ENCODE data around the gene METTL27. TPM values are rescaled to one million over a fixed set of nuclear protein-coding genes. Genes with fewer than 3 reads are reported as not detected.

Gene METTL27
- total RNA-seq, 4 donors from 2014 or later: 2.6 to 29.5 (median 5.1) TPM

DNA sequence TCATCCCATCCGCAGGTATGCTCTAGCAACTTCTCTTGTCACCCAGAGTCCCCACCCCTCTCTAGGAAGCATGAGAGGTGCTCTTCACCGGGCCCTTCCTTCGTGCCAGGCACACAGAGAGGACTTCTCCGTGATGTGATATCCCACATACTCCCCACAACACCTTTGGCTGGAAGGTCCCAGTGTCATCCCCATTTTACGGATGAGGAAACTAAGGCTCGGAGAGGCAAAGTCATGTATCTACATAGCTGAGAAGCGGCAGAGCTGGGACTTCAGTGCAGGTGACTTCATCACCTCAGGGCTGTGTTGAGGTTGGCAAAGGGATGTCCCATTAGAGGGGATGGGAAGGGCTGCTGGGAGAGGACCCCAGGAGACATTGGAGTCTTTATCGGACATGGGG, 34.0 kb upstream of the METTL27 start:
- TF ChIP-seq POLR2AphosphoS5 (IDR thresholded peaks at IDR 0.05) (no peak), POLR2A (IDR thresholded peaks at IDR 0.05) (no peak), EP300 (IDR thresholded peaks at IDR 0.05; ENCODE audit: low read depth) (no peak)
- TF ChIP-seq, protein P1, sequence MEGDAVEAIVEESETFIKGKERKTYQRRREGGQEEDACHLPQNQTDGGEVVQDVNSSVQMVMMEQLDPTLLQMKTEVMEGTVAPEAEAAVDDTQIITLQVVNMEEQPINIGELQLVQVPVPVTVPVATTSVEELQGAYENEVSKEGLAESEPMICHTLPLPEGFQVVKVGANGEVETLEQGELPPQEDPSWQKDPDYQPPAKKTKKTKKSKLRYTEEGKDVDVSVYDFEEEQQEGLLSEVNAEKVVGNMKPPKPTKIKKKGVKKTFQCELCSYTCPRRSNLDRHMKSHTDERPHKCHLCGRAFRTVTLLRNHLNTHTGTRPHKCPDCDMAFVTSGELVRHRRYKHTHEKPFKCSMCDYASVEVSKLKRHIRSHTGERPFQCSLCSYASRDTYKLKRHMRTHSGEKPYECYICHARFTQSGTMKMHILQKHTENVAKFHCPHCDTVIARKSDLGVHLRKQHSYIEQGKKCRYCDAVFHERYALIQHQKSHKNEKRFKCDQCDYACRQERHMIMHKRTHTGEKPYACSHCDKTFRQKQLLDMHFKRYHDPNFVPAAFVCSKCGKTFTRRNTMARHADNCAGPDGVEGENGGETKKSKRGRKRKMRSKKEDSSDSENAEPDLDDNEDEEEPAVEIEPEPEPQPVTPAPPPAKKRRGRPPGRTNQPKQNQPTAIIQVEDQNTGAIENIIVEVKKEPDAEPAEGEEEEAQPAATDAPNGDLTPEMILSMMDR (IDR thresholded peaks at IDR 0.05): no peak
- intact Hi-C loops (cut with DNase I; ENCODE audit: low total_unique reads) (no loop called here), in situ Hi-C loops (cut with MboI; ENCODE audit: low pct_ligation_motif_present in 1 of 4, low pct_unique_long_range_greater_than_20kb in 1 of 4, low sequenced_read_pairs in 3 of 4) (loop anchor here (10.0 to 25.0 kb wide), 2 partner anchors 136 to 148 kb away; partner anchors contain the start of gene ELN (in 3 of the 4))
- no peak for DNase-seq
- H3K27ac ChIP-seq: no peak overlapping the region
- H3K9me3 ChIP-seq: no peaks in the 10 kb centered on the region
- no peak overlapping the region for H3K4me3 ChIP-seq
- no peaks in the 10 kb centered on the region for H3K36me3 ChIP-seq
- peaks cover 7 to 15% (median 11%) of the 10 kb centered on the region in 4 donors for H3K4me1 ChIP-seq
- WGBS, 2 donors (ENCODE audit: low coverage in 1 of 2): 93% methylated on average over 8 of the region's 8 CpGs; no CpG with 5 or more reads in 1 of the 2 donors
- H3K27me3 ChIP-seq: no peaks in the 10 kb centered on the region

DNA sequence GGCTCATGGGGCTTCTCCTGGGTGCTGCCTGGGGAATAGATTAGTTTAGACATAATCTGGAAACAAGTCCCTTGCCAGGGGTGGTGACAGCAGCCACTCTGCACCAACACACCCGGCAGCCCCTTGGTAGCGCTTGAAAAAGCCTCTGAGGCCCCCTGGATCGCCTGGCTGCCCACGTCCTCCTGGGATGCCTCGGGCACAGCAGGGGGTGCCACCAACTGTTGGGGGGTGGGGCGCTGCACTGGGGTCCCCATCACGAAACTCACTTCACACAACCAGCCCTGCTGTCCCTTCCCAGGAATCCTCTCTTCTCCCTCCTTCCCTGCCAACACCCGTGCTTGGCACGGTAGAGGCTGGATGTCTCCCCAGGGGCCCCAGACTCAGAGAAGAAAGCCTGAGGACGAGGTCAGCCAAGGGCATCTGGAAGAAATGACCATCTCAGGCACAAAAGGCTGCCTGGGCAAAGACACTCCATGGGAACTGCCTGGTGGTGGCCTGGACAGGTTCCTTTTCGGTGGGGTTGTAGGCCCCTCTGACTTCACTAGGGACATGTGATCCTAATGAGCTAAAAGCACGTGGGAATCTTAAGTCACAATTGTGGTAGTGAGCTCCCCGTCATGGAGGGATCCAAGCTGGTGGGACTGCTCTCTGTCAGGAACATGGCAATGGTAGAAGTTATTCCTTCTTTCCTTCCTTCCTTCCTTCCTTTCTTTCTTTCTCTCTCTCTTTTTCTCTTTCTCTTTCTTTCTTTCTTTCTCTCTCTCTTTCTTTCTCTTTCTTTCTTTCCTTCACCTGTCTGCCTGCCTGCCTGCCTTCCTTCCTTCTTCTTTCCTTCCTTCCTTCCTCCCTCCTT, 30.0 kb upstream of the METTL27 start:
- Histone ChIP-seq H3K4me1 (peaks cover 7 to 26% (median 14%) of the 10 kb centered on the region in 4 donors), H3K27ac (no peak overlapping the region), H3K27me3 (no peaks in the 10 kb centered on the region), H3K4me3 (no peak overlapping the region), H3K36me3 (no peaks in the 10 kb centered on the region), H3K9me3 (no peaks in the 10 kb centered on the region)
- TF ChIP-seq, protein P1 (IDR thresholded peaks at IDR 0.05): no peak
- TF ChIP-seq POLR2A (IDR thresholded peaks at IDR 0.05) (no peak), POLR2AphosphoS5 (IDR thresholded peaks at IDR 0.05) (no peak), EP300 (IDR thresholded peaks at IDR 0.05; ENCODE audit: low read depth) (no peak)
- no peak for DNase-seq
- WGBS, 2 donors (ENCODE audit: low coverage in 1 of 2): 81% methylated on average over 12 of the region's 13 CpGs; no CpG with 5 or more reads in 1 of the 2 donors
- in situ Hi-C loops (cut with MboI; ENCODE audit: low pct_ligation_motif_present in 1 of 4, low pct_unique_long_range_greater_than_20kb in 1 of 4, low sequenced_read_pairs in 3 of 4) (loop anchor here in 3 of 4 donors (10.0 to 25.0 kb wide), 2 partner anchors 153 to 235 kb away; partner anchors contain the start of gene ELN (in 3 of the 3)), intact Hi-C loops (cut with DNase I; ENCODE audit: low total_unique reads) (no loop called here)

DNA sequence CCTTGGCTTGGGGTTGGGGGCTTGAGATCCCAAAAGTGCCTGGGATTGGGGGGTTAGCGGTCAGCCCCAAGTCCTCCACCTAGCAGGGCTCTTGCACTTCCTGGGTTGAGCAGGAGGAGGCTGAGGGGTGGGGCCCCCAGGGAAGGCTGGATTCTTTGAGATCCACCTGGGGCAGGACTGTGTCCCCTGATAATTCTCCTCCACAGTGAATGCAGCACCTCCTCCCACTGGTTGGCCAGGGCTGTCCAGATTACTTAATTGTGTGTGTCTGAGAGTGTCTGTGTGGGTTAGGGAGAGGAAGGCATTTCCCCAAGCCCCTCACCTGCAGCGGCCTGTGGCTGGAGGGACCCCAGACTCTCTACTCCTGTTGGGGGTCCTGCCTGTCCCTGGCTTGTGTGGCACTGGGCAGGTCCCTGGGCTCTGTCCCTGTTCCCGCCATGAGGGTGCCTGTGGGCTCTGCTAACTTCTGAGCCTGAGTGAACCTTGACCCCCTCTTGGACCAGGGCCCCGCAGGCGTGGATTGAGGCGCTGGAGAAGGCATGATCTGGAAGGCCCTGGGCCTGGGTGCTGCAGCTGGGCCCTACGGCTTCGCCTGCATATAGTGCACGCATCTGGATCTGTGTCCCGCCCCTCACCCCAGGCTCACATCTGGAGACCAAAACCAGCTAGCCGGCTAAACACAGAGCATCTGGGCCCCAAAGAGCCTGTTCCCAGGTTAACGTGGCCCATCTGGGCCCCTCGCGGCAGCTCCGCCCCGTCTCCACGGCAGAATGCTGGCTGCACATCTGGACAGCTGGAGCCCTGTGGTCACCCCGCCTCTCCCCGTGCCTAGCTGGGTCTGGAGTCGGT, 29.1 kb upstream of the METTL27 start:
- peak; percentile 26 for DNase-seq
- Histone ChIP-seq H3K4me3 (no peak overlapping the region), H3K27ac (no peak overlapping the region), H3K36me3 (no peaks in the 10 kb centered on the region), H3K4me1 (peaks cover 7 to 26% (median 14%) of the 10 kb centered on the region in 4 donors), H3K9me3 (no peaks in the 10 kb centered on the region), H3K27me3 (no peaks in the 10 kb centered on the region)
- TF ChIP-seq POLR2A (IDR thresholded peaks at IDR 0.05): no peak
- TF ChIP-seq, protein P1 (IDR thresholded peaks at IDR 0.05): no peak
- TF ChIP-seq EP300 (IDR thresholded peaks at IDR 0.05; ENCODE audit: low read depth): no peak
- TF ChIP-seq POLR2AphosphoS5 (IDR thresholded peaks at IDR 0.05): no peak
- in situ Hi-C loops (cut with MboI; ENCODE audit: low pct_ligation_motif_present in 1 of 4, low pct_unique_long_range_greater_than_20kb in 1 of 4, low sequenced_read_pairs in 3 of 4) (loop anchor here in 3 of 4 donors (10.0 to 25.0 kb wide), 2 partner anchors 153 to 234 kb away; partner anchors contain the start of gene ELN (in 3 of the 3)), intact Hi-C loops (cut with DNase I; ENCODE audit: low total_unique reads) (no loop called here)
- WGBS, 2 donors (ENCODE audit: low coverage in 1 of 2): 59% methylated on average over 18 of the region's 20 CpGs; no CpG with 5 or more reads in 1 of the 2 donors

Measured in transverse colon (tissue), 4 donors.